ENCODE measurements around the gene RALGAPA2. TPM values are rescaled to one million over a fixed set of nuclear protein-coding genes. Genes with fewer than 3 reads are reported as not detected.

The RALGAPA2 gene
- total RNA-seq, 1 experiment from 2014 or later, result 10.8 TPM

- no peak for DNase-seq (ENCODE audit: low read depth, low spot score)
- peaks cover 15% of the 10 kb centered on the region; the same call in 1 of the 2 replicates for H3K27me3 ChIP-seq (ENCODE audit: insufficient read depth, low read length)
- no peak overlapping the region for H3K4me2 ChIP-seq (ENCODE audit: low read length)
- intact Hi-C loops (cut with micrococcal nuclease), result no loop called here
- H3K79me2 ChIP-seq (ENCODE audit: insufficient read depth, low read length), result no peaks in the 10 kb centered on the region
- no peaks in the 10 kb centered on the region for H3K9me3 ChIP-seq (ENCODE audit: control insufficient read depth in 1 of 2, insufficient read depth in 1 of 2, low read depth in 1 of 2, low read length in 2 of 2)
- no peaks in the 10 kb centered on the region for H3K9me2 ChIP-seq (ENCODE audit: insufficient read depth)
- no peaks in the 10 kb centered on the region for H3K36me3 ChIP-seq (ENCODE audit: control insufficient read depth in 1 of 2, insufficient read depth in 2 of 2, low read length in 2 of 2)
- H3K27ac ChIP-seq (ENCODE audit: low read depth, low read length), result no peak overlapping the region
- H3K4me3 ChIP-seq (replicated peaks in 1 of 2; ENCODE audit: low read depth in 1 of 2, low read length in 2 of 2), result no peak overlapping the region
- ChIA-PET RAD21 (ENCODE audit: low non-redundant PET in 1 of 2, low total read pairs in 2 of 2, uncharacterized antibody in 2 of 2, unreplicated experiment in 2 of 2) (no interaction called here), POLR2A (no interaction called here), CTCF (no interaction called here)
- H4K20me1 ChIP-seq (ENCODE audit: insufficient read depth), result no peaks in the 10 kb centered on the region
- no peaks in the 10 kb centered on the region for H3K4me1 ChIP-seq (ENCODE audit: control insufficient read depth in 1 of 2, insufficient read depth in 2 of 2, low read length in 2 of 2)
- ATAC-seq, result no peak
- no peak overlapping the region for H3K9ac ChIP-seq (ENCODE audit: low read length)
- TF ChIP-seq TCF7L2 (IDR thresholded peaks at IDR 0.05; ENCODE audit: borderline replicate concordance, extremely low read depth, insufficient read depth, insufficient read length) (no peak), ZFX (IDR thresholded peaks at IDR 0.05) (no peak), JUND (IDR thresholded peaks at IDR 0.05) (no peak), CBX3 (IDR thresholded peaks at IDR 0.05; ENCODE audit: low read depth) (no peak), YY1 (IDR thresholded peaks at IDR 0.05; ENCODE audit: extremely low read depth, insufficient replicate concordance, low read depth, low read length) (no peak), EZH2 (IDR thresholded peaks at IDR 0.05) (no peak), EGR1 (IDR thresholded peaks at IDR 0.05; ENCODE audit: low read depth) (no peak), CEBPB (IDR thresholded peaks at IDR 0.05; ENCODE audit: low read depth) (no peak), POLR2AphosphoS5 (IDR thresholded peaks at IDR 0.05; ENCODE audit: low read depth, low read length) (no peak), ZNF274 (IDR thresholded peaks at IDR 0.05; ENCODE audit: low read depth, low read length) (no peak), ELF1 (IDR thresholded peaks at IDR 0.05; ENCODE audit: borderline replicate concordance, low read depth) (no peak), RAD21 (IDR thresholded peaks at IDR 0.05; ENCODE audit: low read depth) (no peak), CTCF (IDR thresholded peaks at IDR 0.05 in 2 of 3, conservative IDR thresholded peaks at IDR 0.05 in 1 of 3; ENCODE audit: borderline replicate concordance in 1 of 3, insufficient read depth in 1 of 3, low read depth in 2 of 3, low read length in 2 of 3) (no peak), SIN3A (IDR thresholded peaks at IDR 0.05; ENCODE audit: low read depth) (no peak), SRF (IDR thresholded peaks at IDR 0.05; ENCODE audit: low read depth) (no peak), REST (IDR thresholded peaks at IDR 0.05; ENCODE audit: low read depth) (no peak)
- TF ChIP-seq, protein P1, sequence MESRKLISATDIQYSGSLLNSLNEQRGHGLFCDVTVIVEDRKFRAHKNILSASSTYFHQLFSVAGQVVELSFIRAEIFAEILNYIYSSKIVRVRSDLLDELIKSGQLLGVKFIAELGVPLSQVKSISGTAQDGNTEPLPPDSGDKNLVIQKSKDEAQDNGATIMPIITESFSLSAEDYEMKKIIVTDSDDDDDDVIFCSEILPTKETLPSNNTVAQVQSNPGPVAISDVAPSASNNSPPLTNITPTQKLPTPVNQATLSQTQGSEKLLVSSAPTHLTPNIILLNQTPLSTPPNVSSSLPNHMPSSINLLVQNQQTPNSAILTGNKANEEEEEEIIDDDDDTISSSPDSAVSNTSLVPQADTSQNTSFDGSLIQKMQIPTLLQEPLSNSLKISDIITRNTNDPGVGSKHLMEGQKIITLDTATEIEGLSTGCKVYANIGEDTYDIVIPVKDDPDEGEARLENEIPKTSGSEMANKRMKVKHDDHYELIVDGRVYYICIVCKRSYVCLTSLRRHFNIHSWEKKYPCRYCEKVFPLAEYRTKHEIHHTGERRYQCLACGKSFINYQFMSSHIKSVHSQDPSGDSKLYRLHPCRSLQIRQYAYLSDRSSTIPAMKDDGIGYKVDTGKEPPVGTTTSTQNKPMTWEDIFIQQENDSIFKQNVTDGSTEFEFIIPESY (IDR thresholded peaks at IDR 0.05; ENCODE audit: extremely low read depth, insufficient replicate concordance, low read length), result no peak
- TF ChIP-seq, protein P2, sequence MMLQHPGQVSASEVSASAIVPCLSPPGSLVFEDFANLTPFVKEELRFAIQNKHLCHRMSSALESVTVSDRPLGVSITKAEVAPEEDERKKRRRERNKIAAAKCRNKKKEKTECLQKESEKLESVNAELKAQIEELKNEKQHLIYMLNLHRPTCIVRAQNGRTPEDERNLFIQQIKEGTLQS (IDR thresholded peaks at IDR 0.05), result no peak
- H2AFZ ChIP-seq (ENCODE audit: low read depth, low read length, poor library complexity, severe bottlenecking), result no peak overlapping the region
- BruUV-seq (replicated peaks), result no TSS peak
These were observed 342.3 kb downstream of the RALGAPA2 start for GRCh38 chr20:20370094-20370575.

Data from HCT116 (cell line).